K562 (cell line): ENCODE results near the gene AQP6. TPM values are rescaled to one million over a fixed set of nuclear protein-coding genes. Genes with fewer than 3 reads are reported as not detected.
A peak's percentile ranks its signal among the peaks of the same experiment; 100 is the strongest.

Experiments
- ZFP36 ChIP-seq: fragments of 150-350 bp; IDR thresholded peaks from 2 replicates; pipeline ENCODE4 v1.6.1; 2018; ENCODE audit warnings: low read length, low read depth; ENCODE audit not compliant: partially characterized antibody
- ZFP91 ChIP-seq: sonication (generic); formaldehyde crosslinking; IDR thresholded peaks from 2 replicates; pipeline ENCODE4 v1.8.0; 2022; ENCODE audit warnings: mild to moderate bottlenecking, missing genetic modification reagents
- polyA plus RNA-seq, 8 experiments: library from polyadenylated mRNA; depleted of rRNA in 4 of 8; stranded (reverse) in 5 of 8; unstranded in 3 of 8; fragments of >200 nt; fragmentation: Nextera tagmentation in 2 of 8; fragmentation: Illumina TruSeq in 1 of 8; extraction: Ambion mirVana in 2 of 8; extraction: Trizol in 1 of 8; gene quantifications; 2 replicates each; pipeline versions ENCODE4 v1.2.1 to v1.2.3, GENCODE V29; 2011 to 2014; ENCODE audit warnings: inconsistent platforms in 1 of 8, missing spikeins in 1 of 8
- total RNA-seq, 7 experiments: library from RNA; depleted of rRNA in 6 of 7; stranded (reverse); fragments of >200 nt in 6 of 7; fragmentation: Illumina TruSeq in 2 of 7; extraction: Trizol in 2 of 7; gene quantifications; 2 replicates each; pipeline versions ENCODE4 v1.2.1 to v1.2.3, GENCODE V29; 2011 to 2021; ENCODE audit warnings: low replicate concordance in 1 of 7
- TF ChIP-seq, protein P1 (sequence below): sonication (generic); formaldehyde crosslinking; IDR thresholded peaks from 2 replicates; pipeline ENCODE4 v1.8.1; 2023; ENCODE audit warnings: mild to moderate bottlenecking, missing genetic modification reagents

The AQP6 gene
- total and polyA plus RNA-seq, 9 of the 15 experiments (the other 6 are each of a cell fraction or from before 2014, with no cell fraction given): 0.05 to 0.12 TPM; not detected in 7

GRCh38 chr12:49954863-49955830 is 17.6 kb upstream of the AQP6 start (continued):
- TF ChIP-seq ZFP36 (peak; percentile 79), ZFP91 (CRISPR knock-in tag) (no peak)
- TF ChIP-seq, protein P1, sequence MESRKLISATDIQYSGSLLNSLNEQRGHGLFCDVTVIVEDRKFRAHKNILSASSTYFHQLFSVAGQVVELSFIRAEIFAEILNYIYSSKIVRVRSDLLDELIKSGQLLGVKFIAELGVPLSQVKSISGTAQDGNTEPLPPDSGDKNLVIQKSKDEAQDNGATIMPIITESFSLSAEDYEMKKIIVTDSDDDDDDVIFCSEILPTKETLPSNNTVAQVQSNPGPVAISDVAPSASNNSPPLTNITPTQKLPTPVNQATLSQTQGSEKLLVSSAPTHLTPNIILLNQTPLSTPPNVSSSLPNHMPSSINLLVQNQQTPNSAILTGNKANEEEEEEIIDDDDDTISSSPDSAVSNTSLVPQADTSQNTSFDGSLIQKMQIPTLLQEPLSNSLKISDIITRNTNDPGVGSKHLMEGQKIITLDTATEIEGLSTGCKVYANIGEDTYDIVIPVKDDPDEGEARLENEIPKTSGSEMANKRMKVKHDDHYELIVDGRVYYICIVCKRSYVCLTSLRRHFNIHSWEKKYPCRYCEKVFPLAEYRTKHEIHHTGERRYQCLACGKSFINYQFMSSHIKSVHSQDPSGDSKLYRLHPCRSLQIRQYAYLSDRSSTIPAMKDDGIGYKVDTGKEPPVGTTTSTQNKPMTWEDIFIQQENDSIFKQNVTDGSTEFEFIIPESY (CRISPR knock-in tag): peak; percentile 70; the same call in 1 of the 2 replicates
